Stimulated activated CD8-positive, alpha-beta memory T cell treated with anti-CD3 and anti-CD28 coated beads, Interleukin-15, amount 100 ng/mL, for 4 hours (primary cell): Measurements from ENCODE around the gene SEPTIN7.
A peak's percentile ranks its signal among the peaks of the same experiment; 100 is the strongest.

Experiments
- DNase-seq, 2 donors: peaks; one replicate each; pipeline ENCODE4 v3.0.0-alpha.2; 2020; ENCODE audit warnings: low read depth in 2 of 2

Gene SEPTIN7

DNA sequence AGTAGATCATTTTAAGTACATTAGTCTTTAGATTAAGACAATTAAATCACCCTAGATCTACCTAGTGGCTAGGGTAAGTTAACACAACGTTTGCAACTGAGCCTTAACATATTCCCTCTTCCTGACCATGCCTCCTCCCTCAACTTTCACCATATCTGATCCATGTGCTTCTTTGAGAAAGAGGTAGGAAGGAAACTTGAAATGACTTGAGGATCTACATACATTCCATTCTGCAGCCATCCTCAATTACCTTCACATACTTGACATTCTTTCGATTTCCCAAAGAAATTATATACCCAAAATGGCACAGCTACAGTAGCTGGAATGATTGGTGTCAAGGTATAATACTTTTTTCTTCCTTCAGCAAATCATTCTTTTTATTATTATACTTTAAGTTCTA is 12.9 kb upstream of the SEPTIN7 start:
- DNase-seq: no peak

DNA sequence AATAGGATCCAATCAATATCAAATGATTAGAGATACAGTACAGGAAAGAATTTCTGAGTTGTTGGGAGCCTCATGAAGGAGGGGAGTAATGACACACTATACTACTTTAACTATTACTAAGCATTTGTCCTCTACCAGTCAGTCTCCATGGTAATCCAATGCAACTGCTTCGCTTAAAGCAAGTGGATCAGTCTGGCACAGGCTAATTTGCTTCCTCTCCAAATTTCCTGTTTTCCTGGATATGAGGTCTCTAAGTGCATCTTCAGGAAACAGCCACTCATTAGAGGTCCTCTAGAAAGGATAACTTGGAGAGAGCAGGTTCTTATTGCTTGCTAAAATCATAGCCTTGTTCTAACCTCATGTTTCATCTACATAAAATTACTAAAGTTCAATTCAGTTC is 8.4 kb upstream of the SEPTIN7 start:
- DNase-seq: no peak

DNA sequence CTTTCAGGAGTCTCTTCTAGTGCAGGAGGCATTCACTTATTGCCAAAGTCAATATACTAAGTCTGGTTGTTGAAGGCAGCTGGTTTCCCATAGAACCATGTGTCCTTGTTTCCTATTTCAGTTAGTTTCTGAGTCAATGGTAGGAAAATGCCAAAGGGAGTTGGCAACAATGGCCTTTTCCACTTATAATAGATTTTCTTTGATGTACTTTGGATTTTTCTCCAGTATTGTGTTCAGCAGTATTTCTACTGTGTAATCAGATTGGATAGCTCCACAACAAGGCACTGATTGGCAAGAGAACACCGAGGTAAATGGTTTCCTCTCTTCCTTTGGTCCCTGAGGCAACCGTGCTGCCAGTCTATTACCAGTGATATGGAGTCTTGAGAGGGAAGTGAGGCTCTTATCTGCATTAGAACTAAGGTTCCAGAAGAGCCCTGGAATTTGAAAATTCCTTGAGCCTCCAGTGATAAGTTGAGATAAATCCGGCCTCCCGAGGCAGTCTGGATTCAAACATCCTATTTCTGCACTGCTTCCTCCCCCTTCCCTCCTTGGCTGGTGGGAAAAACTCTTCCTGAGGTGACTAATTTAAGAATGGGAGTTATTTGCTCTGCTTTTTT is 7.9 kb upstream of the SEPTIN7 start:
- DNase-seq: no peak

DNA sequence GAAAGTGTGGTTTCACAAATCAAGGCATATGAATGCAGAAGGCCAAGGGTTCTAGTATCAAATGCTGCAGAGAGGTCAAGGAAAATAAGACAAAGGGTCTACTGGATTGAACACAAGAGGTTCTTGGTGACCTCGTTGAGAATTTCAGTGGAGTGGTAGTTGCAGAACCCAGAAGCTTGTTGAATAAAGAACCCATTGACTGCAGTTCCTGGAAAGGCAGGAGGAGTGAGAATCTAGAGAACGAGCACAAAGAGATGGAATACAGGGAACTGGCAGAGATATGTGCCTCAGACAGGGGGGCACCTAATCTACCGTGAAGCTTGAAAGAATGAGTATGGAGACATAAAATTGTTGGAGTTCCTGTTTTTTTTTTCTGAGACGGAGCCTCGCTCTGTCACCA is 3.5 kb upstream of the SEPTIN7 start:
- no peak for DNase-seq

DNA sequence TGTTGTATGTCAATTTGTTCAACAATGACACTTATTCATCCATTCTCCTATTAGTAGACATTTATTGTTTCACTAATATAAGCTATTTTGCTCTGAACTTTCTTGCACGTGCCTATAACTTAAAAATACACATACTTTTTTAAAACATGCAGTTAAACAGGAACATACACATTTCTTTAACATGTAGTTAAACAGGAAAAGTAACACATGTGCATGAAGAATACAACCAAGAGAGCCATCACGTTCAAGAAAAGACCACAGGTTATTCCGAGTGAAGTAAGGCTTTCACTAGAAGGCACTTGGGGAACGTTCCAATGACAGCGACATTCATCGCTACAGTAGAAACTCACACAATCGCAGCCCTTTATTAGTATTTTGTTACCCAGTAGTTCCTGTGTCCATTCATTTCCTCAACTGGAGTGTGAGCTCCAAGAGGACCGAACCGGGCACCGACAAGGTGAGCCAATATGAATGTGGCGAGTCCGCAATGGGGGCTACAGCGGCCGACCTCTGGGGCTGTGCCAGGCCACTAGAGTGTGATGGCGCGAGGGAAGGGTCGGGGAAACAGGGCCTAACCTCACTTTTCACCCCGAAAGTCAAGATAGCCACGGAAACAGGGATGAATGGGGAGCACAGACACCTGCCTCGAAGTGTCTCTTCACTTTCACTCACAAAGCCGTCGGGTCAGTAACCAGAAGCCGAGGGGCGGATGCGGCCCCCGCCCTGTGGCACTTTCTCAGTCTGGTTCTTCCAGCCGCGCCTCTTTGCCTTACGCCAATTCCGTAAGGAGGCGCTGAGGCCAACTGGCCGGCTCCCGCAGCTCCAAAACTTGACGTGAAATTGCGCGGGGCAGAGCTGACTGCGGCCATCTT is 775 bp upstream of the SEPTIN7 start:
- DNase-seq: peak; percentile 66 to 72

DNA sequence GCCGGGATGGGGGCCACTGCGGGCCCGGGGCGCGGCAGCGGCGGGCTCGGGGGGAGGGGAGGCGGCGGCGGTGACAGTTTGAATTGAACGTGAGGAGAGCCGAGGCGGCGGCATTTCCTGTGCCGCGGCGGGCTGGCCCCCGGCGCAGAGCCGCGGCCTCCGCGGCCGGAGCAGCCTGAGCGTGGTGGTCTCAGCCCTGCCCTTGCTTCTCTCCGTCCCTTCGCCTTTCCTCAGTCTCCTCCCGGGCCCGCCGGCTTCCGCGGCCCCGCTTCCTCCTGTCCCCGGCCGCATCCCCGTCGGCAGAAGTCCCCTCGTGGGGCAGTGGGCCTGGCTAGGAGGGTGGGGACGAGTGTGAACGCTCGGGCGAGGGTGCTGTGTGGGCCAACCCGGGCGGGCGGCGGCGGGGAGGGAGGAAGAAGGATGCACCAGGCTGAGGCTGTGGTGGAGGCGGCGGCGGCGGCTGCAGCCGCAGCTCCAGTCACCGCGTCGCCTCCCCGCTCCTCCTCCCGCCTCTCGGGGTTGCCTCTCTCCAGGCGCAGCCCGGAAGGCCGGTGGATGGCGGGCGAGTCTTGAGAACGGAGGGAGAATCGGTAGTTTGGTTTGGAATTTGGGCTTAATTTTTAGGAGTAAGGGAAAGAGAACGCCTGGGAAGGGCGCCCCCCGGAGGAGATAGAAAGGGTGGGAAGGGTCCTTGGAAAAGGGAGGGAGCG is 690 bp downstream of the SEPTIN7 start:
- DNase-seq: peak; percentile 54 to 66

DNA sequence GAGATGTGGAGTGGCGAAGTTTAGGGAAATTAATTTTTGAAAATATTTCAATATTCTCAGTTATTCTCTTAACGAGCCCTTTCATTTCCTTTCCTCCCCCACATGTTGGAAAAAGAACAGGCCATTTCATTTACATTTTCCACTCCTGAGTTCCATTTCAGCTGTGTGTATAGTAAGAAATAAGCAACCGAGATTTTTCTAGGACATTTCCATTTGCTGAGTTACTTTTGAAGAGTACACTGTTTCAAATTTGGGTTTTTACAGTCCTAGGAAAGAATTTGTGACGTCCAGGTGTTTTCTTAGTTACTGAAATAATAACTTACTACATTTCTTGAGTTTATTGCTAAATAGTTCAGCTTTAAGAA is 1.2 kb downstream of the SEPTIN7 start:
- no peak for DNase-seq

DNA sequence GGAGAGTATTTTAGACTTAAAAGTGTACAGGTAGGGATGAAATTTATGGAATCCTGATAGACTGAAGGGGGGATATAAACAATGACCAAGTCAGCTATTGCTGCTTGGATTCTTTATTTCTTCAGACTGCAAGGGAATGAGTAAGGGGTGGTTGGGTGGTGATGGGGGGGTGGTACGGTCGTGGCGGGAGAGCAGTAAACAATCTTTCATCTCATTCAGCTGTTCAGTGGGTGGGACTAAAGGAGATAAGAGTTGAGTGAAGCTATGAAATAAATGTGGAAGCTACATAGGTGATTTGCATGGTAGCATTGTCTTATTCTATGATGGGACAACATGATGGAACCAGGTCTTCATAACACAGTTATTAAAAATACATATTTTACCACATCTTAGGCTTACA is 1.8 kb downstream of the SEPTIN7 start:
- DNase-seq: no peak

DNA sequence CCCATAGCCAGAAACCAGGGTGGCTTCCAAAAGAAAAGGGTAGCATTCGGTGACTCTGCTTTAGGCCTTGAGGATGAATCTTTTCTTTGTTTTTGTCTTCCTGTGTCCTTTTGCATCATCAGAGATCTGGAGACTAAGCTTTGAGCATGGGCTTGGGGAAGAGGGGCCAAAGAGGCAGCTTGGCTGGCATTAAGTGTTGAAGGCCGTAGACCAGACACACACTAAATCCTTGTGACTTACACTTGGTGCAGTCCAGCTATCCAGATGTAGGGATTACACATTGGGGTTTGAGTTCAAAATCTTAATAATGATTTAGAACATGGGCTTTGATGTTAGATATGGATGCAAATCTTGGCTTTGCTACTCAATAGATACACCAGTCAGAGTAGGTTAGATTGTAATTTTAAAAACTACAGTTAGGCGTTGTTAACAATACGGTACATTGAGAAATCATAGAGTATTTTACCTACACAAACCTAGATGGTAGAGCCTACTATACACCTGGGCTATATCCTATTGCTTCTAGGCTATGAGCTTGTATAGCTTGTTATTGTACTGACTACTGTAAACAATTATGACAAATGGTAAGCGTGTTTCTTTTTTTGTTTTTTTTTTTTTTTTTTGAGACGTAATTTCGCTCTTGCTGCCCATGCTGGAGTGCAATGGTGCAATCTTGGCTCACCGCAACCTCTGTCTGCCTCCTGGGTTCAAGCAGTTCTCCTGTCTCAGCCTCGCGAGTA is 3.5 kb downstream of the SEPTIN7 start:
- DNase-seq: no peak

DNA sequence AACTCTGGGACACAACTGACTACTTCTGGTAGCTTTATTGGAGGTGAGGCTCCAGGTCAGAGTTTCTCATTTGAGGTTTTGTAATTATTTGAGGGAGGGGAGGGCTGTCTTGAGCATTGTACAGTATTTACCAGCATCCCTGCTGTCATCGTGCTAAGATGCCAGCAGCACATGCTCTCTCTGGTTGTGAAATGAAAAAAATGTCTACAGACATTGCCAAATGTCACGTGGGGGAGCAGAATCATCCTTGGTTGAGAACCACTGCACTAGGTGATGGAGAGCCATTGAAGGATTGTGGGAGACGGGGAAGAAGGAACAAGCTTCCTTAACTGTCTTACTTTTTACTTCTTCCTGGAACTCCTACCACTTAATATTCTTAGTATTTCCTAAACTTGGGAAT is 5.0 kb downstream of the SEPTIN7 start:
- no peak for DNase-seq

DNA sequence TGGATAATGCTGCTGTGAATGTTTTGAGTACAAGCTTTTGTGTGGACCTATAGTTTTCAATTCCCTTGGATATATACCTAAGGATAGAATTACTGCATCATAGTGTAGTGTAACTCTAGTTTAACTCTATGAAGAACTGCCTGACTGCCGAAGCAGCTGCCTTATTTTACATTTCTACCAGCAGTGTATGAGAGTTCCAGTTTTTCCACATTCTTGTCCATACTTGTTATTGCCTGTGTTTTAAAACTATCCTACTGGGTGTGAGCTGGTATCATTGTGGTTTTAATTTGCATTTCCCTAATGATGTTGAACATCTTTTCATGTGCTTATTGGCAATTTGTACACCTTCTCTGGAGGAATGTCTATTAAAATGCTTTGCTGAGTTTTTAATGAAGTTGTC is 15.7 kb downstream of the SEPTIN7 start:
- no peak for DNase-seq

DNA sequence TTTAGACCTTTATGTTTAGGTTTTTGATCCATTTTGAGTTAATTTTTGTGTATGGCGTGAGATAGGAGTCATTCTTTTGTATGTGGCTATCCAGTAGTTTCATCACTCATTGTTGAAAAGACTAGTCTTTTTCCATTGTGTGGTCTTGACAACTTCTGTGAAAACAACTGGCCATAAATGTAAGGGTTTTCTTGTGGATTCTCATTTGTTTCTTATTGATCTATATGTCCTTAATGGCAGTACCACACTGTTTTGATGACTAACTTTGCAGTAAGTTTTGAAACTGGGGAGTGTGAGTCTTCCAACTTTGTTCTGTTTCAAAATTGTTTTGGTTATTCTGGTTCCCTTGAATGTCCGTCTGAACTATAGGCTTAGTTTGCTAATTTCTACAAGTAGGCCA is 16.3 kb downstream of the SEPTIN7 start:
- no peak for DNase-seq

DNA sequence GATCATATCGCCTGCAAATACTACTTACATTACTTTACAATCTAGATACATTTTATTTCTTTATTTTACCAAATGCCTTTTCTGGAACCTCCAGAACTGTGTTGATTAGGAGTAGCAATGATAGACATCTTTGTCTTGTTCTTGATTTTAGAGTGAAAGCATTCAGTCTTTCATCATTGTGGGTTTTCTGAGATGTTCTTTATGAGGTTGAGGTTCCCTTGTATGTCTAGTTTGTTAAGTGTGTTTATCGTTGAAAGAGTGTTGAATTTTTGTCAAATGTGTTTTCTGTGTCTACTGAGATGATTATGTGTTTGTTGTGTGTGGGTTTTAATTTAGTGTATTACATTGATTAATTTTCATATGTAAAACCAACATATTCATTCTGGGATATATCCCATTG is 17.1 kb downstream of the SEPTIN7 start:
- no peak for DNase-seq

DNA sequence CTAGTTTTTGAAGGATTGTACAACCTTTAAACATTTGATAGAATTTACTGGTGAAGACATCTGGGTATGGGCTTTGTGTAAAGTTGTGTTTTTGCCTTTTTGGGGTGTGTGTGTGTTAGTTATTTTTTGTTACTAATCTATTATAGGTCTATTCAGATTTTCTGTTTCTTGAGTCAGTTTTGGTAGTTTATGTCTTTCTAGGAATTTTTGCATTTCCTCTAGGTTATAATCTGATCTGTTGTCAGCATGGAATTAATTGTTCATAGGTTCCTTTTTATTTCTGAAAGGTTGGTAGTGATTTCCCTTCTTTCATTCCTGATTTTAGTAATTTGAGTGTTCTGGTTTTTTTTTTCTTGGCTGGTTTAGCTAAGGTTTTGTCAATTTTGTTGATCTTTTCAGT is 17.7 kb downstream of the SEPTIN7 start:
- no peak for DNase-seq

DNA sequence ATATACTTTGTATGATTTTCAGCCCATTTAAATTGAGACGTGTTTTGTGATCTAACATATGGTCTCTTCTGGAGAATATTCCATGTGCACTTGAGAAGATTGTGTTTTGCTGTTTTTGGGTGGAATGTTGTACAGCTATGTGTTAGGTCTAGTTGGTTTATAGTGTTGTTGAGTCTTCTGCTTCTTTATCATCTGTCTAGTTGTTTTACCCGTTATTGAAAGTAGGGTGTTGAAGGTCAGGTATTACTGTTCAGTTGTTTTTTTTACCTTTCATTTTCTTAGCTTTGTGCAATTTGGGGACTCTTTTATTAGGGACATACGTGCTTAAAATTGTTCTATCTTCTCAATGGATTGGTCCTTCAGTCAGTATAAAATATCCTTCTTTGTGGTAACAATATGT is 18.5 kb downstream of the SEPTIN7 start:
- no peak for DNase-seq

DNA sequence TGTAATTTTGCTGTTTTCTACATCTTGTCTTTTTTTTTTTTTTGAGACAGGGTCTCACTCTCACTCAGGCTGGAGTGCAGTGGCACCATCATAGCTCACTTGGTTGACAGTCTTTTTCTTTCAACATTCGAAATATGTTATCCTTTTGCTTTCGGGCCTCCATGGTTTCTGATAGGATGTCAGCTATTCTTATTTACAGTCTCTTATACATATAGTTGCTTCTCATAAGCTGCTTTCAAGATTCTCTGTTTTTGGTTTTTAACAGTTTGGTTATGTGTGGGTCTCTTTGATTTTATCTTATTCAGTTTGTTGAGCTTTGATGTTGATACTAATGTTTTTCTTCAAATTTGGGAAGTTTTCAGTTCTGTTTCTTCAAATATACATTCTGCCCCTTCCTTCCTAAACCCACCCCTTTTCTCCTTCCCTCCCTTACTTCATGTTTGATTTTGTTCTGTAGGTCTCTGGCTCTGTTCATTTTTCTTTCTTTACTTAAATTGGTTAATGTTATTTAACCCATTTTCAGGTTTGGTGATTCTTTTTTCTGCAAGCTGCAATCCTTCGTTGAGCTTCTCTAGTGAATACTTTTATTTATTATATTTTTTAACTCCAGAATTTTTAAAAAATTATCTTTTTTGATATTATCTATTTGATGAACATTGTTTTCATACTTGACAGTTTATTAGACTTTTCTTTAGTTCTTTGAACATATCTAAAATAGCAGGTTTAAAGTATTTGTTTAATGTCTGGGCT is 19.3 kb downstream of the SEPTIN7 start:
- DNase-seq: no peak

DNA sequence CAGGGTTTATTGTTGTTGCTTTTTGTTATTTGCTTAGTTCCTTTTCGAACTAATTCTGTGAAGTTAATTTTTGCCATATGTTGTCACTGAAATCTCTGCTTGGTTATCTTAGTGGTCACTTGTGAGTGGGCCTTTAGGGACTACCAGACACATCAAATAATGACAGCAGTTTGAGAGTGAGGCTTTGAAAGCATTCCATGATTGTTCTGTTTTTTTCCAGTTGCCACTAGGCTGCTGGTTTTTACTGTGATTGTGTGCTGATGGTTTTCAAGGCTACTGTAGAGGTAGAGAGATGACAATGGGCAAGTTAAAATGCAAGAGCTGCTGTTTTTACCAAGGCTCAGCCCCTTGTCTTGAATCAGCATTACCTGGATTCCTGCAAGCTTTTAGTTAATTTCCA is 20.0 kb downstream of the SEPTIN7 start:
- DNase-seq: no peak

DNA sequence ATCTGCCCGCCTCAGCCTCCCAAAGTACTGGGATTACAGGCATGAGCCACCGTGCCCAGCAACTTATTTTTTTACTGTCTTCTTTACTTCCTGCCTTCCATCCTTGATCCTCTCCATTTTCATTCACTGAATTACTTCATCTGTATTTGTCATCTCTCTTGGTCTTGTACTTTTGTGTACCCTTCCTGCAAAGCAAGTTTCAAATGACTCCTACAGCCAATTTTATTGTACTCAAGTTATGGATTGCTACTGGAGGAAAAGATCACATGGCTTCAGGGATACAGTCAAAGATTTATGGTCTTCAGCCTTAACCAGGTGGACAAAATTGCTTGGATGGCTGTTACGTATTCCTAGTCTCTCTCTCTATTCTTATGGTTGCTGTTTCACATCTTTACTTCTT is 22.6 kb downstream of the SEPTIN7 start:
- no peak for DNase-seq

DNA sequence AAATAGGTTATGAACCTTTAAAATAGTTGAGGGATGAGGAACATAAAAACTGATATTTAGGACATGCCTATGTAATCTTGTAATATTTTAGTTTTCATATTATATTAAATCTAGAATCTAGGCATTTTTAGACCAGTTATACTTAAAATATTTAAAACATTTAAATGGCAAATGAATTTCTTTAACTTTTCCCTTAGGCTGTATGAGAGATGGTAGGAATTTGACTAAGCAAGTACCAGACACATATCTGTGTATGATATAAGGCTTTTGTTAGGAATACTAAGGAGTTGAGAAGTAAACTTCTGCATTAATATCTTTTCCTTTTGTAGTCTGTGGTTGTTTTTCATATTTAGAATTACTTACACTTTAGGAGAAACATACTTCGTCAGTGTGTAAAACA is 25.1 kb downstream of the SEPTIN7 start:
- no peak for DNase-seq

DNA sequence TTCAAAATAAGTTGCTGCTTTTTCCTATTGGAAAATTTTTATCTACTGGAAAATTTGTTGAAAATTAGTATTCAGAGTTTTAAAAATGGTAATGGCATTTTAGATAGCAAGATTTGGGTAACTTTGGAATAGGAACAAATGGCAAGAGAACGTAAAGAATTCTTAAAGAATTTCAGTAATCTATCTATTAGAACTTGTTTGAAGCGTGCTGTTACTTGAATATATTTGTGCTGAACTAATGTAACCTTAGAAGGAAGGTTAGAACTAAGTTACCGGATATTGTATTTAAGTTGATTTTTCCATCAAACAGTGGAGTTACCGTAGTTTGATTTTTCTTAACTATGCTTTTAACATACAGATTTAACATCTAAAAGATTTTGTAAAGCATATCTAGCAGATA is 25.9 kb downstream of the SEPTIN7 start:
- DNase-seq: no peak

DNA sequence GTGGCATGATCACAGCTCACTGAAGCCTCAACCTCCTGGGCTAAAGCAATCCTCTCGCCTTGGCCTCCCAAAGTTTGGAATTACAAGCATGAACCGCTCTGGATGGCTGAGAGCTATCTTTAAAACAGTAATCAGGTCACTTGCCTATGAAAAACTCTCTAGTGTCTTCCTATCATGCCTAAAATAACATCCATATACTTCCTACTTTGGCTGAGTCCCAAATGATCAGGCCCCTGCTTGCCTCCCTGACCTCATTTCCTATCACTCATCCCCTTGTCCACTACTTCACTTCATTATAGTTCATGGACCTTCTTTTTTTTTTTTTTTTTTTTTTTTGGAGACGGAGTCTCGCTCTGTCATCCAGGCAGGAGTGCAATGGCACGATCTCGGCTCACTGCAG is 28.0 kb downstream of the SEPTIN7 start:
- DNase-seq: no peak

DNA sequence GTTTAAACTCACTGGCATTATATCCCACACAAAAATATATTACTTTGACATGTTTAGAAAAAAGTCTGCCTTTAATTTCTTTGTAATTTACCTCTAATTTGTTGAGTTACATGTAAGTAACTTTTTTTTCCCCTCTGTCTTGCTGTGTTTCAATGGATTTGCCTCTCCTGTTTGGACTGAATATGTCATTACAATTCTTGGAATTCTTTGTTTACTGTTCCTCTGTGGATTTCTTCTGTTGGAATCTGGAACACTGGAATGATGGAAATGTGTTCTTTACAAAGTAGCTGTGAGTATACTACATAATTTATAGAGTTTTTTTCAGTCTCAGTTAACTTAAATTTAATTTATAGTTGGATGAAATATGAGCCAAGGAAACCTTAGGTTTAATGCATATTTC is 30.4 kb downstream of the SEPTIN7 start:
- no peak for DNase-seq
